HepG2 (cell line): ENCODE results near the gene ZCCHC24. TPM values are rescaled to one million over a fixed set of nuclear protein-coding genes. Genes with fewer than 3 reads are reported as not detected.

Experiments
- ATAC-seq: fragments of 200-7000 bp; cut with Tn5 transposase; 3 replicates; pipeline ENCODE4 v1.9.1; 2020; ENCODE audit warnings: mild to moderate bottlenecking, moderate library complexity
- BruUV-seq: library from RNA; stranded (reverse); fragments of 400-500 nt; replicated peaks from 2 replicates; lab custom pipeline; 2021; lab: Mats Ljungman, UMichigan
- CTCF ChIA-PET: fragments of 300-600 bp; formaldehyde crosslinking; extraction: SDS; loops from one replicate; lab custom pipeline; 2021; ENCODE audit warnings: low total read pairs, inconsistent platforms, low intra/inter-chr PET ratio; lab: Yijun Ruan, JAX
- POLR2A ChIA-PET: fragments of 350-600 bp; sonication (Branson Sonifier 250); formaldehyde crosslinking; loops from one replicate; lab custom pipeline; 2020; ENCODE audit warnings: antibody characterized with exemption, inconsistent platforms; lab: Yijun Ruan, JAX
- DNase-seq: peaks from one replicate; pipeline ENCODE4 v3.0.0-alpha.2; 2015; ENCODE audit warnings: low spot score
- FAIRE-seq: peaks from 3 replicates; lab custom pipeline; 2011; peaks lifted over from hg19 to GRCh38; lab: Jason Lieb, UNC
- H2AFZ ChIP-seq: one replicate; pipeline ENCODE4 v1.6.1; 2011; ENCODE audit warnings: low read length, inconsistent platforms
- H3K27ac ChIP-seq: fragments of 300-600 bp; 3 replicates; pipeline ENCODE4 v1.8.0; 2011; ENCODE audit warnings: mixed run types, mild to moderate bottlenecking, mixed read lengths, low read length, inconsistent platforms; ENCODE audit not compliant: insufficient read depth; ENCODE audit errors: extremely low read length
- H3K27me3 ChIP-seq, 2 experiments: fragments of 200-600 bp in 1 of 2; 2 replicates in 1 of 2; 3 replicates in 1 of 2; pipeline versions ENCODE4 v1.6.0 to v1.8.0; 2011; ENCODE audit warnings: low read length in 2 of 2, mild to moderate bottlenecking in 2 of 2, moderate library complexity in 2 of 2, inconsistent platforms in 1 of 2; ENCODE audit not compliant: insufficient read depth in 2 of 2, control insufficient read depth in 1 of 2
- H3K36me3 ChIP-seq, 2 experiments: fragments of 200-600 bp in 1 of 2; replicated peaks in 1 of 2; 2 replicates in 1 of 2; 3 replicates in 1 of 2; pipeline versions ENCODE4 v1.5.1 to v1.8.0; 2011; ENCODE audit warnings: low read length in 2 of 2, inconsistent platforms in 1 of 2; ENCODE audit not compliant: insufficient read depth in 2 of 2, control insufficient read depth in 1 of 2
- H3K4me1 ChIP-seq: 2 replicates; pipeline ENCODE4 v1.5.1; 2012; ENCODE audit warnings: low read length, inconsistent platforms; ENCODE audit not compliant: insufficient read depth
- H3K4me2 ChIP-seq: 2 replicates; pipeline ENCODE4 v1.6.0; 2011; ENCODE audit warnings: low read depth, low read length, inconsistent platforms
- H3K4me3 ChIP-seq, 3 experiments: fragments of 200-600 bp in 1 of 3; sonication (generic), shearing (Covaris generic) in 1 of 3; replicated peaks in 1 of 3; 2 replicates each; pipeline ENCODE4 v1.5.1; 2011 to 2016; ENCODE audit warnings: low read length in 3 of 3, inconsistent platforms in 2 of 3, low read depth in 2 of 3, mild to moderate bottlenecking in 2 of 3, control low read depth in 1 of 3, mixed read lengths in 1 of 3; ENCODE audit not compliant: insufficient read depth in 1 of 3
- H3K79me2 ChIP-seq: one replicate; pipeline ENCODE4 v1.6.1; 2011; ENCODE audit warnings: low read length, inconsistent platforms; ENCODE audit not compliant: insufficient read depth
- H3K9ac ChIP-seq: 2 replicates; pipeline ENCODE4 v1.6.0; 2011; ENCODE audit warnings: mild to moderate bottlenecking, low read depth, low read length, inconsistent platforms; ENCODE audit not compliant: insufficient read depth
- H3K9me3 ChIP-seq: 2 replicates; pipeline ENCODE4 v1.5.1; 2012; ENCODE audit warnings: mild to moderate bottlenecking, low read length
- H4K20me1 ChIP-seq: 2 replicates; pipeline ENCODE4 v1.6.0; 2011; ENCODE audit warnings: inconsistent platforms, mild to moderate bottlenecking, low read length, moderate library complexity; ENCODE audit not compliant: insufficient read depth
- BHLHE40 ChIP-seq: IDR thresholded peaks from 2 replicates; pipeline ENCODE4 v1.6.1; 2011; ENCODE audit warnings: low read length, improper control_type of control experiment
- HNRNPL ChIP-seq: fragments of 200-400 bp; formaldehyde crosslinking; IDR thresholded peaks from 2 replicates; pipeline ENCODE4 v1.6.1; 2017; ENCODE audit warnings: mild to moderate bottlenecking, low read depth, low read length
- MTA3 ChIP-seq: sonication (generic); formaldehyde crosslinking; IDR thresholded peaks from 2 replicates; pipeline ENCODE4 v1.4.0; 2020; ENCODE audit warnings: missing genetic modification reagents
- MYC ChIP-seq: sonication (generic); formaldehyde crosslinking; IDR thresholded peaks from 2 replicates; pipeline ENCODE4 v1.9.0; 2021; ENCODE audit warnings: missing genetic modification reagents, borderline replicate concordance
- NFE2 ChIP-seq: sonication (generic); formaldehyde crosslinking; IDR thresholded peaks from 2 replicates; pipeline ENCODE4 v1.4.0; 2020; ENCODE audit warnings: missing genetic modification reagents
- RNF2 ChIP-seq: fragments of 450-650 bp; conservative IDR thresholded peaks from 2 replicates; pipeline ENCODE4 v1.6.1; 2016; ENCODE audit warnings: low read depth
- SALL2 ChIP-seq: sonication (generic); formaldehyde crosslinking; IDR thresholded peaks from 2 replicates; pipeline ENCODE4 v1.8.1; 2023; ENCODE audit warnings: mild to moderate bottlenecking, missing genetic modification reagents, inconsistent platforms
- SP1 ChIP-seq, 2 experiments: fragments of 450-650 bp in 1 of 2; sonication (generic) in 1 of 2; formaldehyde crosslinking in 1 of 2; IDR thresholded peaks; 2 replicates each; pipeline versions ENCODE4 v1.4.0 to v1.6.1; 2016 to 2020; ENCODE audit warnings: missing genetic modification reagents in 1 of 2
- TCF12 ChIP-seq, 2 experiments: fragments of 450-650 bp in 1 of 2; sonication (generic) in 1 of 2; formaldehyde crosslinking in 1 of 2; IDR thresholded peaks; 2 replicates each; pipeline versions ENCODE4 v1.6.1 to v1.8.0; 2017 to 2022; ENCODE audit warnings: antibody characterized with exemption in 1 of 2, mild to moderate bottlenecking in 1 of 2, missing genetic modification reagents in 1 of 2, moderate library complexity in 1 of 2
- ZNF205 ChIP-seq: IDR thresholded peaks from 2 replicates; pipeline ENCODE4 v1.6.1; 2018; ENCODE audit warnings: missing biosample characterization, missing genetic modification reagents
- ZNF33B ChIP-seq: sonication (generic); formaldehyde crosslinking; IDR thresholded peaks from 2 replicates; pipeline ENCODE4 v1.5.1; 2020; ENCODE audit warnings: mild to moderate bottlenecking, missing genetic modification reagents
- ZNF530 ChIP-seq: sonication (generic); formaldehyde crosslinking; IDR thresholded peaks from 2 replicates; pipeline ENCODE4 v1.5.0; 2020; ENCODE audit warnings: low read depth, mild to moderate bottlenecking, missing genetic modification reagents
- ZNF607 ChIP-seq: sonication (generic); formaldehyde crosslinking; IDR thresholded peaks from 2 replicates; pipeline ENCODE4 v1.5.1; 2020; ENCODE audit warnings: missing genetic modification reagents, mild to moderate bottlenecking, borderline replicate concordance
- ZNF629 ChIP-seq: sonication (generic); formaldehyde crosslinking; conservative IDR thresholded peaks from 2 replicates; pipeline ENCODE4 v1.5.0; 2020; ENCODE audit warnings: missing genetic modification reagents
- ZNF674 ChIP-seq: sonication (generic); formaldehyde crosslinking; IDR thresholded peaks from 2 replicates; pipeline ENCODE4 v1.5.0; 2020; ENCODE audit warnings: low read depth, mild to moderate bottlenecking, missing genetic modification reagents
- ZNF703 ChIP-seq: sonication (generic); formaldehyde crosslinking; IDR thresholded peaks from 2 replicates; pipeline ENCODE4 v1.5.1; 2020; ENCODE audit warnings: missing genetic modification reagents, mild to moderate bottlenecking, moderate library complexity, borderline replicate concordance
- ZNF788 ChIP-seq: sonication (generic); formaldehyde crosslinking; IDR thresholded peaks from 2 replicates; pipeline ENCODE4 v1.5.0; 2020; ENCODE audit warnings: mild to moderate bottlenecking, missing genetic modification reagents, borderline replicate concordance
- WGBS: methylation state at CpG from one replicate; pipeline ENCODE4 v1.1.6; 2017; ENCODE audit warnings: low lambda C conversion rate; 5-methylcytosine and 5-hydroxymethylcytosine counted together
- in situ Hi-C: cut with HindIII; loops from 2 replicates; pipeline ENCODE4 v1.10.0; 2017; ENCODE audit warnings: low pct_unique_long_range_greater_than_20kb; ENCODE audit not compliant: extremely low pct_ligation_motif_present
- intact Hi-C: fragments of 100-400 bp; cut with micrococcal nuclease; formaldehyde crosslinking; loops from one replicate; pipeline ENCODE4 v1.10.0; 2022; ENCODE audit not compliant: unreplicated experiment
- polyA plus RNA-seq, 8 experiments: library from polyadenylated mRNA; depleted of rRNA in 3 of 8; stranded (reverse) in 7 of 8; unstranded in 1 of 8; fragments of >200 nt; fragmentation: Illumina TruSeq in 4 of 8; extraction: Trizol in 4 of 8; gene quantifications; 2 replicates each; pipeline versions ENCODE4 v1.2.1 to v1.2.3, GENCODE V29; 2011 to 2016; ENCODE audit warnings: low read depth in 4 of 8, missing spikeins in 1 of 8, mixed read lengths in 1 of 8; ENCODE audit not compliant: insufficient read depth in 1 of 8
- total RNA-seq, 5 experiments: library from RNA; depleted of rRNA; stranded (reverse); fragments of >200 nt; fragmentation: Illumina TruSeq; extraction: Trizol; gene quantifications; 2 replicates each; pipeline ENCODE4 v1.2.3, GENCODE V29; 2016; ENCODE audit warnings: low read depth in 1 of 5
- TF ChIP-seq, protein P1 (sequence below): sonication (generic); formaldehyde crosslinking; conservative IDR thresholded peaks from 2 replicates; pipeline ENCODE4 v1.4.0; 2020; ENCODE audit warnings: mild to moderate bottlenecking, missing genetic modification reagents, moderate library complexity
- TF ChIP-seq, protein P2 (sequence below): sonication (generic); formaldehyde crosslinking; IDR thresholded peaks from 2 replicates; pipeline ENCODE4 v1.8.0; 2022; ENCODE audit warnings: missing genetic modification reagents, mild to moderate bottlenecking, inconsistent platforms, borderline replicate concordance

ZCCHC24 gene
- total and polyA plus RNA-seq, 2 of the 13 experiments (the other 11 are each of a cell fraction or from before 2014, with no cell fraction given), result 3.1 to 7.9 TPM

DNA sequence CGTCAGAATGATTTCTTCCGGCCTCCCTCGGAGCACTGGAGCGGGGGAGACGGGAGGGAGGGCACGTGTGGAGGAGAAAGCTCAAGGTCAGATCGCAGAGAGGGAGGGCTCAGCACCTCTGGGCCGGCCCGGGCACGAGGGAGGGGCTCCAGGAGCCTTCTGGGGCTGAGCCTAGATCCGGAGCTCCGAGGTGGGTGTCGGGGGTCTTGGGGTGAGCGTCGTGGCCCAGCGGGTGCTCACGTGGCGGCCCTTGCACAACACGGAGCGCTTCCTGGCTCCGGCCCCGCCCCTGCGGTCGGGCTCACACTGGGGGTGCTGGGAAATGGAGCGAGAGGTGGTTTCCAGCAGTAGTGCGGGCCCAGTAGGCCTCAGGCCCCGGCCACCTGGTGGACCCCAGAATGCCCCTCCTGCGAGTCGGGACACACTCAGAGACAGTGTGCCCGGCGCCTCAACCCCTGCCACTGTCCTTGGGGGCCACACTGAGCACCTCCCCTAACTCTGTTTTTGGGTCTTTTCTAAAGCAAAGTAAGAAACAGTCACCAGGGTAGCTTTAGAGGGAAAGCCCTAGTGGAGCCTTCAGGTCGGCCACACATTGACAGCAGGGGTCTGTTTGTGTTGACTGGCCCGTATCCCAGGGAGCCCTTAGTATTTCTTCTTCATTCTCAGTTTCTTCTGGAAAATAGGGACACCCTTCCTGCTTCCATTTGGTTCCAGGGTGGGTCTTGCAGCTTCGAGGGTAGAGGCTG lies 97.4 kb downstream of the ZCCHC24 start:
- ATAC-seq (peak; percentile 47), DNase-seq (peak; percentile 45), FAIRE-seq (no peak)
- WGBS, result 2% methylated on average over 26 of the region's 34 CpGs
- Histone ChIP-seq H2AFZ (no peak overlapping the region), H3K27me3 (no peaks in the 10 kb centered on the region), H3K27ac (peak overlapping the region; percentile 93), H3K4me3 (peak overlapping the region; percentile 75 to 85 (median 78)), H3K4me1 (peaks cover 60% of the 10 kb centered on the region), H3K4me2 (peak overlapping the region; percentile 96), H3K36me3 (peaks cover 28 to 43% of the 10 kb centered on the region in 2 experiments), H3K9ac (peak overlapping the region; percentile 94), H3K9me3 (no peaks in the 10 kb centered on the region), H4K20me1 (peaks cover 43% of the 10 kb centered on the region), H3K79me2 (peaks cover 36% of the 10 kb centered on the region)
- intact Hi-C loops, result loop anchor here (1.0 to 10.0 kb wide), 3 partner anchors 11 to 53 kb away; no protein-coding TSS in a partner anchor
- in situ Hi-C loops, result no loop called here
- BruUV-seq, result TSS peak; percentile 45
- POLR2A ChIA-PET, result interaction anchor here (0.9 to 7.8 kb wide), 8 partner anchors 10 to 34 kb away, joined by 3 to 134 read pairs (median 8); no protein-coding TSS in a partner anchor
- CTCF ChIA-PET, result no interaction called here
- TF ChIP-seq ZNF530 (CRISPR knock-in tag), result peak; percentile 55; the same call in 1 of the 2 replicates
- TF ChIP-seq TCF12 (IDR thresholded peaks at IDR 0.05), result no peak
- peak; percentile 94 for TF ChIP-seq TCF12 (CRISPR knock-in tag; IDR thresholded peaks at IDR 0.05)
- TF ChIP-seq MYC (CRISPR knock-in tag), result peak; percentile 83
- no peak for TF ChIP-seq NFE2 (CRISPR knock-in tag)
- TF ChIP-seq, protein P1, sequence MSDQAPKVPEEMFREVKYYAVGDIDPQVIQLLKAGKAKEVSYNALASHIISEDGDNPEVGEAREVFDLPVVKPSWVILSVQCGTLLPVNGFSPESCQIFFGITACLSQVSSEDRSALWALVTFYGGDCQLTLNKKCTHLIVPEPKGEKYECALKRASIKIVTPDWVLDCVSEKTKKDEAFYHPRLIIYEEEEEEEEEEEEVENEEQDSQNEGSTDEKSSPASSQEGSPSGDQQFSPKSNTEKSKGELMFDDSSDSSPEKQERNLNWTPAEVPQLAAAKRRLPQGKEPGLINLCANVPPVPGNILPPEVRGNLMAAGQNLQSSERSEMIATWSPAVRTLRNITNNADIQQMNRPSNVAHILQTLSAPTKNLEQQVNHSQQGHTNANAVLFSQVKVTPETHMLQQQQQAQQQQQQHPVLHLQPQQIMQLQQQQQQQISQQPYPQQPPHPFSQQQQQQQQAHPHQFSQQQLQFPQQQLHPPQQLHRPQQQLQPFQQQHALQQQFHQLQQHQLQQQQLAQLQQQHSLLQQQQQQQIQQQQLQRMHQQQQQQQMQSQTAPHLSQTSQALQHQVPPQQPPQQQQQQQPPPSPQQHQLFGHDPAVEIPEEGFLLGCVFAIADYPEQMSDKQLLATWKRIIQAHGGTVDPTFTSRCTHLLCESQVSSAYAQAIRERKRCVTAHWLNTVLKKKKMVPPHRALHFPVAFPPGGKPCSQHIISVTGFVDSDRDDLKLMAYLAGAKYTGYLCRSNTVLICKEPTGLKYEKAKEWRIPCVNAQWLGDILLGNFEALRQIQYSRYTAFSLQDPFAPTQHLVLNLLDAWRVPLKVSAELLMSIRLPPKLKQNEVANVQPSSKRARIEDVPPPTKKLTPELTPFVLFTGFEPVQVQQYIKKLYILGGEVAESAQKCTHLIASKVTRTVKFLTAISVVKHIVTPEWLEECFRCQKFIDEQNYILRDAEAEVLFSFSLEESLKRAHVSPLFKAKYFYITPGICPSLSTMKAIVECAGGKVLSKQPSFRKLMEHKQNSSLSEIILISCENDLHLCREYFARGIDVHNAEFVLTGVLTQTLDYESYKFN (CRISPR knock-in tag), result 0 out of 2 replicates have a peak, but pooled peaks have one; percentile 30
- TF ChIP-seq ZNF33B (CRISPR knock-in tag), result no peak
- TF ChIP-seq ZNF205 (CRISPR knock-in tag), result peak; percentile 89
- peak; percentile 71; the same call in 1 of the 2 replicates for TF ChIP-seq HNRNPL
- TF ChIP-seq SP1 (IDR thresholded peaks at IDR 0.05), result no peak
- TF ChIP-seq SP1 (CRISPR knock-in tag; IDR thresholded peaks at IDR 0.05), result 0 out of 2 replicates have a peak, but pooled peaks have one; percentile 24
- no peak for TF ChIP-seq ZNF674 (CRISPR knock-in tag)
- TF ChIP-seq ZNF703 (CRISPR knock-in tag), result peak; percentile 31; the same call in 1 of the 2 replicates
- peak; percentile 65; the same call in 1 of the 2 replicates for TF ChIP-seq ZNF629
- peak; percentile 82 for TF ChIP-seq BHLHE40
- peak; percentile 66; the same call in 1 of the 2 replicates for TF ChIP-seq ZNF607
- peak; percentile 57; the same call in 1 of the 2 replicates for TF ChIP-seq SALL2 (CRISPR knock-in tag)
- peak; percentile 77; the same call in 1 of the 2 replicates for TF ChIP-seq ZNF788 (CRISPR knock-in tag)
- TF ChIP-seq, protein P2, sequence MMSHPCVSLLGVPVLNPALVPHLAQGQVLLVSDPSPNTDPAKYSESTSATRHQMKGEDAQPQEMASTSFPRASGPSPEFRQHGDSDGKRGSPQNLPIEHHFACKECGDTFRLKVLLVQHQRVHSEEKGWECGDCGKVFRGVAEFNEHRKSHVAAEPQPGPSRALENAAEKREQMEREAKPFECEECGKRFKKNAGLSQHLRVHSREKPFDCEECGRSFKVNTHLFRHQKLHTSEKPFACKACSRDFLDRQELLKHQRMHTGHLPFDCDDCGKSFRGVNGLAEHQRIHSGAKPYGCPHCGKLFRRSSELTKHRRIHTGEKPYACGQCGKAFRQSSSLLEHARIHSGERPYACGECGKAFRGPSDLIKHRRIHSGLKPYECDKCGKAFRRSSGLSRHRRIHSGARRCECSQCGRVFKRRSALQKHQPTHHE (CRISPR knock-in tag), result 0 out of 2 replicates have a peak, but pooled peaks have one; percentile 48
- 0 out of 2 replicates have a peak, but pooled peaks have one; percentile 17 for TF ChIP-seq RNF2
- TF ChIP-seq MTA3 (CRISPR knock-in tag), result no peak
